Gastrocnemius medialis (tissue), 4 donors: ENCODE results near the gene ZNF420. TPM values are rescaled to one million over a fixed set of nuclear protein-coding genes. Genes with fewer than 3 reads are reported as not detected.

Source experiments
- ATAC-seq, 2 donors: fragments of 150-250 bp; one replicate each; pipeline ENCODE4 v1.9.1; 2016
- DNase-seq, 2 donors: peaks; one replicate each; pipeline ENCODE4 v3.0.0-alpha.2; 2019
- H3K27ac ChIP-seq, 4 donors: fragments of 200-600 bp; sonication (generic); 1 replicate in 1 of 4; 2 replicates in 3 of 4; pipeline ENCODE4 v1.5.1; 2016 to 2018; ENCODE audit warnings: mild to moderate bottlenecking in 2 of 4, moderate library complexity in 1 of 4
- H3K27me3 ChIP-seq, 3 donors: fragments of 200-600 bp; sonication (generic) in 2 of 3; 1 replicate in 1 of 3; 2 replicates in 2 of 3; pipeline versions ENCODE4 v1.5.1 to v1.6.0; 2016 to 2019; ENCODE audit warnings: mild to moderate bottlenecking in 1 of 3, moderate library complexity in 1 of 3
- H3K36me3 ChIP-seq, 2 donors: fragments of 200-600 bp; sonication (generic) in 1 of 2; one replicate each; pipeline ENCODE4 v1.5.1; 2017 to 2018
- H3K4me1 ChIP-seq, 2 donors: fragments of 200-600 bp; sonication (generic) in 1 of 2; one replicate each; pipeline ENCODE4 v1.5.1; 2016 to 2017; ENCODE audit warnings: mild to moderate bottlenecking in 2 of 2
- H3K4me3 ChIP-seq, 4 donors: fragments of 200-600 bp; sonication (generic) in 3 of 4; 1 replicate in 1 of 4; 2 replicates in 3 of 4; pipeline ENCODE4 v1.5.1; 2016 to 2019; ENCODE audit warnings: mild to moderate bottlenecking in 2 of 4
- H3K9me3 ChIP-seq, 3 donors: fragments of 200-600 bp; sonication (generic) in 2 of 3; 1 replicate in 1 of 3; 2 replicates in 2 of 3; pipeline ENCODE4 v1.5.1; 2016 to 2019
- POLR2A ChIP-seq, 2 donors: fragments of 450-650 bp; IDR thresholded peaks; one replicate each; pipeline ENCODE4 v1.6.1; 2017; ENCODE audit warnings: antibody characterized with exemption in 2 of 2, mild to moderate bottlenecking in 2 of 2, moderate library complexity in 2 of 2
- in situ Hi-C, 4 donors: fragments of 200-750 bp; cut with MboI; loops; one replicate each; pipeline versions ENCODE4 v1.15.0 to v1.8.0; 2017; ENCODE audit warnings: low sequenced_read_pairs in 4 of 4
- intact Hi-C: fragments of 100-400 bp; cut with DNase I; formaldehyde crosslinking; loops from one replicate; pipeline ENCODE4 v1.15.1; 2023; ENCODE audit warnings: low total_unique reads
- total RNA-seq, 4 donors: library from RNA; depleted of rRNA; stranded (reverse); fragments of >200 nt; gene quantifications; one replicate each; pipeline versions ENCODE4 v1.1.0 to v1.2.3, GENCODE V29; 2016
- TF ChIP-seq, protein P1 (sequence below), 5 experiments: fragments of 450-650 bp in 3 of 5; fragments of 200-600 bp in 2 of 5; sonication (generic) in 2 of 5; IDR thresholded peaks in 4 of 5; conservative IDR thresholded peaks in 1 of 5; 1 replicate in 4 of 5; 2 replicates in 1 of 5; pipeline ENCODE4 v1.5.1; 2016 to 2019; ENCODE audit warnings: antibody characterized with exemption in 5 of 5, mild to moderate bottlenecking in 3 of 5, moderate library complexity in 3 of 5

ZNF420 gene
- total RNA-seq, 4 donors from 2014 or later: 3.0 to 15.4 (median 3.7) TPM

DNA sequence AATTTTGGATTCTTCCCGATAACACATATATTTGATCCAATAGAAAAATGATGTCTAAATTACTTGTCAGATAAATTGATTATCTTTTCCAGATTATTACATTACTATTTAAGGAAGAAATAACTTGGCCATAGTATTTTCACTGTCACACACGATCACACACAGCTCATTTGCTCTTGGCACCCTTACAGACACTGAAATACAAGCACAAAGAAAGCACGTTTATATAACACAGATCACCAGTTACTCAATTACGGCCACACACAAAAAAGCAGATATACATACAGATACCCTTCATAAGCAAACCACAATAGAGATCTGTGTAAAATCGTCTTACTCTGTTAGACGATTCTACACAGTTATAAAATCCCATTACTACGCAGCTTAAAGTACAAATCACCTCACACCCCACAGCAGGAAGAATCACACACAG, 716 bp upstream of the ZNF420 start:
- ATAC-seq: no peak
- peaks cover 8 to 11% of the 10 kb centered on the region in 2 donors for H3K4me1 ChIP-seq
- in situ Hi-C loops (no loop called here), intact Hi-C loops (loop anchor here (5.0 kb wide), 4 partner anchors 295 to 1335 kb away; partner anchors contain the start of genes IGFLR1, ZFP30, ZNF527 and ZNF567)
- H3K4me3 ChIP-seq: peak overlapping the region; percentile 82 to 98 (median 93)
- H3K36me3 ChIP-seq: peaks cover 0 to 18% of the 10 kb centered on the region in 2 donors
- H3K9me3 ChIP-seq: peaks cover 0 to 9% (median 0%) of the 10 kb centered on the region in 3 donors
- peak overlapping the region; percentile 84 to 92 (median 89) for H3K27ac ChIP-seq
- H3K27me3 ChIP-seq: no peaks in the 10 kb centered on the region
- DNase-seq: no peak
- TF ChIP-seq, protein P1, sequence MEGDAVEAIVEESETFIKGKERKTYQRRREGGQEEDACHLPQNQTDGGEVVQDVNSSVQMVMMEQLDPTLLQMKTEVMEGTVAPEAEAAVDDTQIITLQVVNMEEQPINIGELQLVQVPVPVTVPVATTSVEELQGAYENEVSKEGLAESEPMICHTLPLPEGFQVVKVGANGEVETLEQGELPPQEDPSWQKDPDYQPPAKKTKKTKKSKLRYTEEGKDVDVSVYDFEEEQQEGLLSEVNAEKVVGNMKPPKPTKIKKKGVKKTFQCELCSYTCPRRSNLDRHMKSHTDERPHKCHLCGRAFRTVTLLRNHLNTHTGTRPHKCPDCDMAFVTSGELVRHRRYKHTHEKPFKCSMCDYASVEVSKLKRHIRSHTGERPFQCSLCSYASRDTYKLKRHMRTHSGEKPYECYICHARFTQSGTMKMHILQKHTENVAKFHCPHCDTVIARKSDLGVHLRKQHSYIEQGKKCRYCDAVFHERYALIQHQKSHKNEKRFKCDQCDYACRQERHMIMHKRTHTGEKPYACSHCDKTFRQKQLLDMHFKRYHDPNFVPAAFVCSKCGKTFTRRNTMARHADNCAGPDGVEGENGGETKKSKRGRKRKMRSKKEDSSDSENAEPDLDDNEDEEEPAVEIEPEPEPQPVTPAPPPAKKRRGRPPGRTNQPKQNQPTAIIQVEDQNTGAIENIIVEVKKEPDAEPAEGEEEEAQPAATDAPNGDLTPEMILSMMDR (IDR thresholded peaks at IDR 0.05 in 4 of 5, conservative IDR thresholded peaks at IDR 0.05 in 1 of 5): no peak
- no peak for TF ChIP-seq POLR2A (IDR thresholded peaks at IDR 0.05)

DNA sequence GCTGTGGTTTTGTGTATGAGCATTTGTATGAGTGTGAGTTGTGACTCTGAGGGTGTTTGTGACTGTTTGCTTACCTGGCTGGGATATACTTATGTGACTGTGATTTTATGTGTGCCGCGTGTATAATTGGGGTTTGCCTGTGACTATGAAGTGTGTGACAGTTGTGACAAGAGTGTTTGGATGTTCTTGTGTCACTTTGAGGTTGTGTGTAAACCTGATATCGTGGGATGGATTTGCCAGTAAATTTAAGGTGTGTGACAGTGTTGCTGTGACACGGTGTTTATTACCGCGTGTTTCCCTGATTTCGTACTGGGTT, 442 bp downstream of the ZNF420 start:
- intact Hi-C loops: loop anchor here (1.0 to 5.0 kb wide), 12 partner anchors 94 to 1336 kb away; partner anchors contain the start of genes IGFLR1, ZFP30, ZNF345 and ZNF527
- Histone ChIP-seq H3K4me1 (peaks cover 8 to 11% of the 10 kb centered on the region in 2 donors), H3K27me3 (no peaks in the 10 kb centered on the region), H3K9me3 (peaks cover 0 to 21% (median 0%) of the 10 kb centered on the region in 3 donors), H3K27ac (peak overlapping the region; percentile 84 to 92 (median 89)), H3K4me3 (peak overlapping the region; percentile 82 to 98 (median 93)), H3K36me3 (peaks cover 0 to 30% of the 10 kb centered on the region in 2 donors)
- DNase-seq (no peak), ATAC-seq (no peak)
- TF ChIP-seq, protein P1 (IDR thresholded peaks at IDR 0.05 in 4 of 5, conservative IDR thresholded peaks at IDR 0.05 in 1 of 5): no peak
- TF ChIP-seq POLR2A (IDR thresholded peaks at IDR 0.05): no peak
- in situ Hi-C loops: no loop called here

DNA sequence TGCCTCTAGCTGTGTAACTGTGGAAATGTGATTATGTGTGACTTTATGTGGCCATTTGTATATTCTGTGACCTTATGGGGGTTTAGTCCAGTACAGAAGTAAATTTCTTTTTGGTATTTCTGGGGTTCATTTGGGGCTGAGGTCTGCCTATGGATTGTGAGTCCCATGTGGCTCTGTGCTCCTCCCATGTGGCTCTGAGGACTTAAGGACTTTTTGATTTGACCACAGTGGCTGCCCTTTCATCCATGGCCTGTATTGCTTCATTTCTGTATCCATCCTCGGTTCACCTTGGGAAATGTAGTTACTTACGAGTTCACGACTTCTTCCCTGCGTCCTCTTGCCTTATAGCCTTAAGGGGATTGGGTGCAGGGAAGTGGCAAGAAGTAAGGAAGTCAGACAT, 1.0 kb downstream of the ZNF420 start:
- H3K27ac ChIP-seq: no peak overlapping the region
- H3K36me3 ChIP-seq: peaks cover 0 to 31% of the 10 kb centered on the region in 2 donors
- no peak for DNase-seq
- peaks cover 8 to 11% of the 10 kb centered on the region in 2 donors for H3K4me1 ChIP-seq
- H3K27me3 ChIP-seq: no peaks in the 10 kb centered on the region
- ATAC-seq: no peak
- intact Hi-C loops (loop anchor here (2.0 to 5.0 kb wide), 9 partner anchors 132 to 1337 kb away; partner anchors contain the start of genes IGFLR1, ZFP30, ZNF527 and ZNF566), in situ Hi-C loops (no loop called here)
- H3K9me3 ChIP-seq: peaks cover 0 to 22% (median 0%) of the 10 kb centered on the region in 3 donors
- peak overlapping the region; percentile 82 to 98 (median 93) for H3K4me3 ChIP-seq
- TF ChIP-seq POLR2A (IDR thresholded peaks at IDR 0.05): no peak
- TF ChIP-seq, protein P1 (IDR thresholded peaks at IDR 0.05 in 4 of 5, conservative IDR thresholded peaks at IDR 0.05 in 1 of 5): no peak

DNA sequence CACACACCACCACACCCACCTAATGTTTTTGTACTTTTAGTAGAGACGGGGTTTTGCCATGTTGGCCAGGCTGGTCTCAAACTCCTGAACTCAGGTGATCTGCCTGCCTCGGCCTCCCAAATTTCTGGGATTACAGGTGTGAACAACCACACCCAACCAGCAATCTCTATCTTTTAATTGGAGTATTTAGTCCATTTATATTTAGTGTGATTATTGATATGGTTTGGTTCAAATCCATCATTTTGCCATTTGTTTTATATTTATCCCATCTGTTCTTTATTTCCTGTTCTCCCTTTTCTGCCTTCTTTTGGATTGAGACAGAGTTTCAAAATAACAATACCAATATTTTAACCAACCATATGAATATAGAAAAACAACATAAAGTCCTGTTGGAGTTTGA, 4.1 kb downstream of the ZNF420 start:
- TF ChIP-seq, protein P1 (IDR thresholded peaks at IDR 0.05 in 4 of 5, conservative IDR thresholded peaks at IDR 0.05 in 1 of 5): no peak
- no peak for TF ChIP-seq POLR2A (IDR thresholded peaks at IDR 0.05)
- no peak for DNase-seq
- intact Hi-C loops: no loop called here
- Histone ChIP-seq H3K4me3 (peak overlapping the region in 1 of 4 donors; percentile 10), H3K36me3 (peaks cover 3 to 58% of the 10 kb centered on the region in 2 donors), H3K9me3 (peaks cover 0 to 39% (median 0%) of the 10 kb centered on the region in 3 donors), H3K27me3 (no peaks in the 10 kb centered on the region), H3K27ac (no peak overlapping the region), H3K4me1 (peaks cover 8% of the 10 kb centered on the region in 2 donors)
- ATAC-seq: no peak
- in situ Hi-C loops: no loop called here
